ENCODE data around the gene DDT.
"Not testable (repeated sequence)": the region's sequence is repeated elsewhere in the genome, so short reads cannot be mapped to it uniquely, and the experiment has no call there.

- TF ChIP-seq, protein P1, sequence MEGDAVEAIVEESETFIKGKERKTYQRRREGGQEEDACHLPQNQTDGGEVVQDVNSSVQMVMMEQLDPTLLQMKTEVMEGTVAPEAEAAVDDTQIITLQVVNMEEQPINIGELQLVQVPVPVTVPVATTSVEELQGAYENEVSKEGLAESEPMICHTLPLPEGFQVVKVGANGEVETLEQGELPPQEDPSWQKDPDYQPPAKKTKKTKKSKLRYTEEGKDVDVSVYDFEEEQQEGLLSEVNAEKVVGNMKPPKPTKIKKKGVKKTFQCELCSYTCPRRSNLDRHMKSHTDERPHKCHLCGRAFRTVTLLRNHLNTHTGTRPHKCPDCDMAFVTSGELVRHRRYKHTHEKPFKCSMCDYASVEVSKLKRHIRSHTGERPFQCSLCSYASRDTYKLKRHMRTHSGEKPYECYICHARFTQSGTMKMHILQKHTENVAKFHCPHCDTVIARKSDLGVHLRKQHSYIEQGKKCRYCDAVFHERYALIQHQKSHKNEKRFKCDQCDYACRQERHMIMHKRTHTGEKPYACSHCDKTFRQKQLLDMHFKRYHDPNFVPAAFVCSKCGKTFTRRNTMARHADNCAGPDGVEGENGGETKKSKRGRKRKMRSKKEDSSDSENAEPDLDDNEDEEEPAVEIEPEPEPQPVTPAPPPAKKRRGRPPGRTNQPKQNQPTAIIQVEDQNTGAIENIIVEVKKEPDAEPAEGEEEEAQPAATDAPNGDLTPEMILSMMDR (conservative IDR thresholded peaks at IDR 0.05; ENCODE audit: low read length) = not testable (repeated sequence)
- TF ChIP-seq EZH2phosphoT487 (IDR thresholded peaks at IDR 0.05; ENCODE audit: borderline replicate concordance) = not testable (repeated sequence)
Measured at GRCh38 chr22:23949764-23950163, 24.5 kb downstream of the DDT start.

Data from Loucy (cell line).